ENCODE measurements around the gene HOXC5.

The HOXC5 gene

DNA sequence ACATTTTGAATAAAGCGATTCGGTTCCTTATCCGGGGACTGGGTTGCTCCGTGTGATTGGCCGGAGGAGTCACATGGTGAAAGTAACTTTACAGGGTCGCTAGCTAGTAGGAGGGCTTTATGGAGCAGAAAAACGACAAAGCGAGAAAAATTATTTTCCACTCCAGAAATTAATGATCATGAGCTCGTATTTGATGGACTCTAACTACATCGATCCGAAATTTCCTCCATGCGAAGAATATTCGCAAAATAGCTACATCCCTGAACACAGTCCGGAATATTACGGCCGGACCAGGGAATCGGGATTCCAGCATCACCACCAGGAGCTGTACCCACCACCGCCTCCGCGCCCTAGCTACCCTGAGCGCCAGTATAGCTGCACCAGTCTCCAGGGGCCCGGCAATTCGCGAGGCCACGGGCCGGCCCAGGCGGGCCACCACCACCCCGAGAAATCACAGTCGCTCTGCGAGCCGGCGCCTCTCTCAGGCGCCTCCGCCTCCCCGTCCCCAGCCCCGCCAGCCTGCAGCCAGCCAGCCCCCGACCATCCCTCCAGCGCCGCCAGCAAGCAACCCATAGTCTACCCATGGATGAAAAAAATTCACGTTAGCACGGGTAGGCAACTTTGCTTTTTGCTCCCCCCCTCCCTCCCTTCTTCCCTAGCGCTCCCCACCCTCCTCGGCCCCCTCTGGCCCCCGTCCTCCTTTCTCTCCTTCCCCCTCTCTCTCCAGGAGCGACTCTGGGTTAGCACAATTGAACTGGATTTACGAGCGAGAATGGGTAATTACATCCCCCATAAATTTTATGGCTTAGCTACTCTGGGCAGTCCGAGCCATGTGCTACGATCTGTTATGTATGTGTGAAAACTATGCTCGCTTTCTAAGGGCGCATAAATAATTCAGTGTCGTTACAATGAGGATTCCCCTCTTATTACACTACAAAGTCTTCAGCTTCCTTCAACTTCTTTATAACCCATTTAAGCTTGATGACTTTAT is 21.2 kb downstream of the HOXC5 start, which contains the start of gene HOXC4:
Gene HOXC4, plus strand, starts transcription at position 85 of the 991 bp plus-strand sequence. Its CDS starts 88 bp downstream, at position 173.
- no peaks in the 10 kb centered on the region for H3K9me3 ChIP-seq (ENCODE audit: control insufficient read depth, low read length)
- no peak within 1 kb of the TSS for H3K9ac ChIP-seq
- peak within 1 kb of the TSS; percentile 17 for H2AFZ ChIP-seq
- H3K4me2 ChIP-seq (ENCODE audit: low read length) = no peak within 1 kb of the TSS
- H3K4me3 ChIP-seq (ENCODE audit: low read depth, low read length) = no peak within 1 kb of the TSS
- H3K27me3 ChIP-seq (ENCODE audit: control insufficient read depth, insufficient read depth, low read length) = peaks cover 6% of the 10 kb centered on the region
- H3K79me2 ChIP-seq = no peaks in the 10 kb centered on the region
- H3K36me3 ChIP-seq (ENCODE audit: control insufficient read depth, insufficient read depth, low read length) = no peaks in the 10 kb centered on the region
- no peaks in the 10 kb centered on the region for H3K4me1 ChIP-seq
- H3K27ac ChIP-seq = no peak within 1 kb of the TSS
- TF ChIP-seq, protein P1, sequence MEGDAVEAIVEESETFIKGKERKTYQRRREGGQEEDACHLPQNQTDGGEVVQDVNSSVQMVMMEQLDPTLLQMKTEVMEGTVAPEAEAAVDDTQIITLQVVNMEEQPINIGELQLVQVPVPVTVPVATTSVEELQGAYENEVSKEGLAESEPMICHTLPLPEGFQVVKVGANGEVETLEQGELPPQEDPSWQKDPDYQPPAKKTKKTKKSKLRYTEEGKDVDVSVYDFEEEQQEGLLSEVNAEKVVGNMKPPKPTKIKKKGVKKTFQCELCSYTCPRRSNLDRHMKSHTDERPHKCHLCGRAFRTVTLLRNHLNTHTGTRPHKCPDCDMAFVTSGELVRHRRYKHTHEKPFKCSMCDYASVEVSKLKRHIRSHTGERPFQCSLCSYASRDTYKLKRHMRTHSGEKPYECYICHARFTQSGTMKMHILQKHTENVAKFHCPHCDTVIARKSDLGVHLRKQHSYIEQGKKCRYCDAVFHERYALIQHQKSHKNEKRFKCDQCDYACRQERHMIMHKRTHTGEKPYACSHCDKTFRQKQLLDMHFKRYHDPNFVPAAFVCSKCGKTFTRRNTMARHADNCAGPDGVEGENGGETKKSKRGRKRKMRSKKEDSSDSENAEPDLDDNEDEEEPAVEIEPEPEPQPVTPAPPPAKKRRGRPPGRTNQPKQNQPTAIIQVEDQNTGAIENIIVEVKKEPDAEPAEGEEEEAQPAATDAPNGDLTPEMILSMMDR (IDR thresholded peaks at IDR 0.05) = no peak

DNA sequence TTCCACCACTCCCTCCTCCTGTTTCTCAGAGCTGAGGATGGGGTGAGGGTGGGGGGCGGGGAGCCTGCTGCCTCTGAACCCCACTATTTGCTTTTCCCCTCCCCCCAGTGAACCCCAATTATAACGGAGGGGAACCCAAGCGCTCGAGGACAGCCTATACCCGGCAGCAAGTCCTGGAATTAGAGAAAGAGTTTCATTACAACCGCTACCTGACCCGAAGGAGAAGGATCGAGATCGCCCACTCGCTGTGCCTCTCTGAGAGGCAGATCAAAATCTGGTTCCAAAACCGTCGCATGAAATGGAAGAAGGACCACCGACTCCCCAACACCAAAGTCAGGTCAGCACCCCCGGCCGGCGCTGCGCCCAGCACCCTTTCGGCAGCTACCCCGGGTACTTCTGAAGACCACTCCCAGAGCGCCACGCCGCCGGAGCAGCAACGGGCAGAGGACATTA is 21.9 kb downstream of the HOXC5 start:
- H2AFZ ChIP-seq = no peak overlapping the region
- no peak overlapping the region for H3K9ac ChIP-seq
- no peak overlapping the region for H3K27ac ChIP-seq
- H3K27me3 ChIP-seq (ENCODE audit: control insufficient read depth, insufficient read depth, low read length) = peaks cover 6% of the 10 kb centered on the region
- no peaks in the 10 kb centered on the region for H3K79me2 ChIP-seq
- no peaks in the 10 kb centered on the region for H3K9me3 ChIP-seq (ENCODE audit: control insufficient read depth, low read length)
- no peak overlapping the region for H3K4me2 ChIP-seq (ENCODE audit: low read length)
- no peaks in the 10 kb centered on the region for H3K4me1 ChIP-seq
- no peak overlapping the region for H3K4me3 ChIP-seq (ENCODE audit: low read depth, low read length)
- H3K36me3 ChIP-seq (ENCODE audit: control insufficient read depth, insufficient read depth, low read length) = no peaks in the 10 kb centered on the region
- TF ChIP-seq, protein P1 (IDR thresholded peaks at IDR 0.05) = no peak

- Histone ChIP-seq H3K4me2 (ENCODE audit: low read length) (no peak overlapping the region), H3K27me3 (ENCODE audit: control insufficient read depth, insufficient read depth, low read length) (peaks cover 7% of the 10 kb centered on the region), H3K4me3 (ENCODE audit: low read depth, low read length) (no peak overlapping the region), H3K27ac (no peak overlapping the region), H2AFZ (no peak overlapping the region), H3K9ac (no peak overlapping the region), H3K79me2 (no peaks in the 10 kb centered on the region), H3K36me3 (ENCODE audit: control insufficient read depth, insufficient read depth, low read length) (no peaks in the 10 kb centered on the region), H3K4me1 (no peaks in the 10 kb centered on the region), H3K9me3 (ENCODE audit: control insufficient read depth, low read length) (no peaks in the 10 kb centered on the region)
- TF ChIP-seq, protein P1 (IDR thresholded peaks at IDR 0.05) = no peak
Observed at GRCh38 chr12:54055552-54055951, 22.7 kb downstream of the HOXC5 start.

DNA sequence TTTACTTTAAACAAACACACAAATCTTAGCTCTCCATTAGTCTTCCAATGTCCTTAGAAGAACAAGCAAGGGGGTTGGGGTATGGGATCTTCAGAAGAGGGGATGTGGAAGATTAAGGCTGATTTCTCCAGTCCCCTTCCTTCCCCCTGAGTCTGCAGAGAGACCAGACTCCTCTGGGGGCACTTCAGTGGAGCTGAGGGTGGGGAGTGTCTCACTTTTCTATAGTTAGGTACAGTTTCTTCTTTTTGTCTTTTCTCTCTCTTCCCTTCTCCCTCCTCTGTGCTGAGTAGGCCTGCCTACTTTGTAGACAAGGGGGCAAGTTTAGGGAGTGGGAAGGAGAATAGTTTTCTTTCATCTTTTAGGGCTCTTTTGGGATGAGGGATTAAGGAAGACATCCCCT is 23.3 kb downstream of the HOXC5 start:
- no peaks in the 10 kb centered on the region for H3K36me3 ChIP-seq (ENCODE audit: control insufficient read depth, insufficient read depth, low read length)
- H3K4me3 ChIP-seq (ENCODE audit: low read depth, low read length) = no peak overlapping the region
- no peaks in the 10 kb centered on the region for H3K4me1 ChIP-seq
- no peaks in the 10 kb centered on the region for H3K9me3 ChIP-seq (ENCODE audit: control insufficient read depth, low read length)
- TF ChIP-seq, protein P1 (IDR thresholded peaks at IDR 0.05) = no peak
- no peaks in the 10 kb centered on the region for H3K79me2 ChIP-seq
- H3K27me3 ChIP-seq (ENCODE audit: control insufficient read depth, insufficient read depth, low read length) = peaks cover 11% of the 10 kb centered on the region
- H3K4me2 ChIP-seq (ENCODE audit: low read length) = no peak overlapping the region
- no peak overlapping the region for H3K27ac ChIP-seq
- H3K9ac ChIP-seq = no peak overlapping the region
- H2AFZ ChIP-seq = no peak overlapping the region

Measured in parathyroid adenoma (tissue), 2 donors.